HG02610 (cell line): ENCODE results near the gene SSTR5.
"Not testable (repeated sequence)": the region's sequence is repeated elsewhere in the genome, so short reads cannot be mapped to it uniquely, and the experiment has no call there.

Experiments used
- ATAC-seq: cut with Tn5 transposase; IDR thresholded peaks from one replicate; pipeline ENCODE4 v1.9.1; 2021; ENCODE audit warnings: mild to moderate bottlenecking, moderate library complexity; ENCODE audit not compliant: unreplicated experiment

The SSTR5 gene

DNA sequence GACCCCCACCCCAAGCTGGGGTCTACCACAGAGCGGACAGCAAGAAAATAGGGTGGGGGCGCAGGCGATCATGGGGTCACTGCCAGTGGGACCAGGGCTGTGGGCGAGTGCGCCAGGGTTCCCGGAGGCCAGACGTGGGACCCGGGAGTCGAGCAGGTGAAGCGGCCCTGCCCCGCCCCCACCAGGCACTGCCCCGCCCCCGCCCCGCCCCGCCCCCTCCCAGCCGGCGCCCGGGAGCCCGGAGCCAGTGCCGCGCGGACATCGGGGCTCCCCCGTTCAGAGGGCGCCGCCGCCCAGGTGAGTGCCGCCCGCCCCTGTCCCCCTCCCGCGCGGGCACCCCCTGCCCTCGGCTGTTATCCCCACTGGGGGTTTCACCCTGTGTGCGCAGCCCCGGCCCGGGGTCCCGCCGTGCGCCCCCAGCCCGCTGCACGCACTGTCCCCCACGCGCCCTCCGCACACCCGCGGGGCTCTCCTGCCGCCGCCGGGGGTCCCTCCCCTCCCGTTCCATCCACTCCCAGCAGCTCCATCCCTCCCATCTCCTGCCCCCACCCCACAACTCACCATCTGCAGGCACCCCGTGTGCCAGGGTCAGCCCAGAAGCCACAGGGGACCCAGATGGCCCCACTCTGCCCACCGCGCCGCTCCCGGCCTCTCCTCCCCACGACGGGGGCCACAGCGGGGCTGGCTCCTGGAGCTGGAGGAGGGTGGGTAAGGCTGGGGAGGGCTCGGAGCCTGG lies at the start of gene SSTR5:
Gene SSTR5 (plus strand): TSS at position 222 of the 736 bp plus-strand sequence. CDS start 6,122 bp downstream, outside the sequence.
- ATAC-seq, result no peak

DNA sequence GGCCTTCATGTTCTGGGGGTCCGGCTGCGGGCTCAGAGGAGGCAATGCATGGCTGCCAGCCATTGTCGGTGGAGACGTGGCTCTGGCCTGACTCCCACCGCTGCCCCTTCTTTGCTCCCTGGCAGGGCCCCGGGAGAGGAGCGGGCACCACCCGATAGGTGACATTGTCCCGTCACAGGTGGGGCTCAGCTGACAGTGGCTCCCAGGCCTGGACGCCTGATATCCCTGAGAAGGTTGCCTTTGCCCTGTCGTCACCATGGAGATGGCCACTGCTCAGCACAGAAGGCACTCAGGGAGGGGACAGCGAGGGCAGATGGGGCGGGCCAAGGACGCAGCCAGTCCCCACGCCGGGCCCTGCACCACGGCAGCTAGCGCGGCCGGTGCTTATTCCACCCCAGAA lies 48.4 kb upstream of the SSTR5 start:
- no peak for ATAC-seq

DNA sequence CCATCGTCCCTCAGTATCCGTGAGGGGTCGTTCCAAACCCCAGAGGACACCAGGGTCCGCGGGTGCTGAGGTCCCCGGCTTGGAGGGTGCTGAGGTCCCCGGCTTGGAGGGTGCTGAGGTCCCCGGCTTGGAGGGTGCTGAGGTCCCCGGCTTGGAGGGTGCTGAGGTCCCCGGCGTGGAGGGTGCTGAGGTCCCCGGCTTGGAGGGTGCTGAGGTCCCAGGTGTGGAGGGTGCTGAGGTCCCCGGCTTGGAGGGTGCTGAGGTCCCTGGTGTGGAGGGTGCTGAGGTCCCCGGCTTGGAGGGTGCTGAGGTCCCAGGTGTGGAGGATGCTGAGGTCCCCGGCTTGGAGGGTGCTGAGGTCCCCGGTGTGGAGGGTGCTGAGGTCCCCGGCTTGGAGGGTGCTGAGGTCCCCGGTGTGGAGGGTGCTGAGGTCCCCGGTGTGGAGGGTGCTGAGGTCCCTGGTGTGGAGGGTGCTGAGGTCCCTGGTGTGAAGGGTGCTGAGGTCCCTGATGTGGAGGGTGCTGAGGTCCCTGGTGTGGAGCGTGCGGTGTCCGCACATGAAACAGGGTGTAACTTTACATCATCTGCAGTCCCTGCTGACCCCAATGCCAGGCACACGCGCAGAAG lies 47.3 kb upstream of the SSTR5 start:
- not testable (repeated sequence) for ATAC-seq

DNA sequence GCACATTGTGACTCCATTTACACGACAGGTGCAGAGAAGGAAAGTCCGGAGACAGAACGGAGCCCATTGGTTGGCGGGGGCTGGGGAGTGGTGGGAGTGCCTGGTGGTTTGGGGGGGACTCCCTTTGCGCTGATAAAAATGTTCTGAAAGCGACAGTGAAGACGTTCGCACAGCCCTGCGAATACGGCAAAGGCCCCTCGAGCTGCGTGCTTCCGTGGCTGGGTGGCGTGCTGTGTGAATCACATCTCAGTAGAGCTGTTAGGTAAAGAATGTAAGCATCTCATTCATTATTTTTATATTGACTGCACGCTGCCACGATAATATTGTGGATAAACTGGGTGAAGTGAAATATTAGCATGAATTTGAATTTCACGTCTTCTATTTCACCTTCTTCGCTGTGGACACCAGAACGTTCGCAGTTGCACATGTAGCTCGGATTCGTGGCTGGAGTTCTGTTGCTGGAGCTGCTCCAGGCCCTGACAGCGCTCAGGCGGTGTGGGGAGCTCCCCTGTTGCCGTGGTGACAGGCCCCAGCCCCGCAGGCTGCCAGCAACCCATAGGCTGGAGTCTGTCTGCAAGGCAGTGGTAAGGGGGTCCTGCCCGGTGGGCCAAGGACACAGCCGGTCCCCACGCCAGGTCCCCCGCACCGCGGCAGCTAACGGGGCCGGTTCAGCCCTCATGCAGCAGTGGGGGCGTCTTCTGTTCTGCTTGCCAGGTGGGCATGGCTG lies 46.3 kb upstream of the SSTR5 start:
- no peak for ATAC-seq

DNA sequence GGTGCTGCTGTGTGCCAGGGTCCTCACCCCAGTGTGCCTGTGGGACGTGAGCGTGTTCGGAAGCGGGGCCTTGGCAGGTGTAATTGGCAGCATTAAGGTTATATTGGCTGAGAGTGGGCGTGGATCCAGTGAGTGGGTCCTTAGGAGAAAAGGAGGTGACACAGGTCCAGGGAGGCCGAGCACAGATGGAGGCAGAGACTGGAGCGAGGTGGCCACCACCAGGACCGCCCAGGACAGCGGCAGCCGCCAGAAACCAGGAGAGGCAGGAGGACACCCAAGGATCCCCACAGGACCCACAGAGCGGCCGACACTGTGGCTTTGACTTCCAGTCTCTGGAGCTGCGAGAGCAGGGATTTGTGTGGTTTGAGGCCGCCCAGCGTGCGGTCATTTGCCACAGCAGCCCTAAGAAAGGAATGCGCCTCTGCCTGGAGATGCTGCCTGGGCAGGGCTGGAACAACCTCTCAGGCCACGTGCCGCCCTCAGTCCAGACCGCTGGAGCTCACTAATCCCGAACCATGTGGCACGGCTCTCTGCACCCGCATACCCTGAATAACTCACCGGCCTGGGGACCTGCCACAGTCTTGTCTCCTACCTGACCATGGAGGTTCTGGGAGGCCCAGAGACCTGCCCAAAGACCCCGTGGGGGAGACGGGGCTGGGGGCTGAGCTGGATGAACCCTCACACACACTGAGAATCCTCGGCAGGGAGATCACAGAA lies 45.6 kb upstream of the SSTR5 start:
- no peak for ATAC-seq

DNA sequence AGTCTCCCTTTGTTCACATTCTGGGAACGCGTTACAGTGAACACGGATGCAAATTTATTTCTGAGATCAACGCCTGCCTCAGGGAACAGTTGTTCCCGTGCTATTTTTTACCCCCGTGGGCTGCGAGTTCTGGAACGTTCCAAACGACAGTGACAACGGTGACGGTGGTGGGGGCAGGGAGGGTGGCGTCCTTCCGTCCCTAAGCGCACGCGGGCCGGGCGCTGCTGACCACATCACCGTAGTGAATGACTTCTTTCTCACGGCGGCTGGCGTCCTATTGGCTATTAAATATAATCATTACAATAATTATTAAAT lies 45.1 kb upstream of the SSTR5 start:
- no peak for ATAC-seq

DNA sequence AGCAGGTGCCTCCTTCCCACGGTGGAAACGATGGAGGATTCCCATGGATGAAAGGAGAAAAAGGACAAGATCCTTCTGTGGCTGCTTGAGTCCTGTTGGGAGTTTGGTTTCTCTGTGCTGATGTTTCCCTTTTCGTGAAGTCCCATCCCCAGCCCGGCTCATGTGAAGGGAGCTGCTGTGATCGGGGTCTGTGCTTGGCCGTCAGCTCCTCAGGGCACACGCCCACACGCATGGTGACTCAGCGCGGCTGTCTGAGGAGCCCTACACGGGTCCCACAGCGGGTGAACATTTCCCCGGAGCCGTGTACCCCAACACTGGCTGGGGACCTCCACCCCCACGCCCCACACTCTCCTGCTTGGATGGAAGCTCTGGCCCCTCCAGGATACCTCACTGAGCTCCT lies 44.5 kb upstream of the SSTR5 start:
- no peak for ATAC-seq

DNA sequence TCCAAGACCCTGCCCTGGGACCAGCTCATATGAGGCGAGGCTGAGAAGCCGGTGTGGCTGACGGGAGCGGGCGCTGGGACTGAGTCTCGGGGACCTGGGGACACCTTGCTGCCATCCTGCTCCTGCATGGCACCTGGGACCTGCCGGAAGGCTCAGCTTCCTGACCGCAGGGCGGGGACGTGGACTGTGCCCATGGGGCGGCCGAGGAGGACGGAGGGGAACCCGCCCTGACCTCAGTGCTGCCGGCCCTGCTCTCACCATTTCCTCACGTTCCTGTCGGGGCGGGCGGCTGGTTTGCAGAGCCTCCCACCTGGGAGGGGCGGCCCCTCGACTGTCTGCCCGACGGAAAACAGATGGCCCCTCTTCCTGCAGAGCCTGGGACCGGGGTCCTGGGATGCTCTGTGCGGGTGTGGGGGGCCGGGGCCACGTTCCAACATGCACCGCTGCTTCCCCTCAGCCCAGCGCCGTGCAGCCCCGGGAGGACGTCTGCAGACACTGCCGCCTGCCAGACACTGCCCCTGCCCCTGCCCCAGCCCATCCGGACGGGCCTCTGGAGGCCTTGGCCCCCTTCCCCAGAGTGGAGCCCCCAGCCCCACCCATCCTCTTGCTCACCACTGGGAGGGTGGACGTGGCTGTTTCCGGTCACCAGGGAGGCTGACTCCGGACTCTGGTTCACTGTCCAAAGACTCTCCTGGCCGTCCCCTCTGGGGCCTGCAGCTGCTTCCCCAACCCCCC lies 43.9 kb upstream of the SSTR5 start:
- no peak for ATAC-seq

DNA sequence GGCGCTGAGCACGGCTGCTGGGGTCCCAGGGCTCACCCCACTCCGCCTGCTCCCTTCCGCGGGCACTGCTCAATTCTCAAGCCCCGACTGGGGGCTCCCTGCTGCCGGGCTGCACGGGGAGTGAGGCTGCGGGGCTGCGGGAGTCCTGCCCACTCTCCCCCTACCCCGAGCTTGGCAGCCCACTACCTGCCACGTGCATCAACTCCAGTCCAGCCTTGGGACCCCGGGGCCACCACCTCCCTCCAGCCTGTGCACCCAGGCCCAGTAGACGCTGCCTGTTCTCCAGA lies 43.3 kb upstream of the SSTR5 start:
- no peak for ATAC-seq

DNA sequence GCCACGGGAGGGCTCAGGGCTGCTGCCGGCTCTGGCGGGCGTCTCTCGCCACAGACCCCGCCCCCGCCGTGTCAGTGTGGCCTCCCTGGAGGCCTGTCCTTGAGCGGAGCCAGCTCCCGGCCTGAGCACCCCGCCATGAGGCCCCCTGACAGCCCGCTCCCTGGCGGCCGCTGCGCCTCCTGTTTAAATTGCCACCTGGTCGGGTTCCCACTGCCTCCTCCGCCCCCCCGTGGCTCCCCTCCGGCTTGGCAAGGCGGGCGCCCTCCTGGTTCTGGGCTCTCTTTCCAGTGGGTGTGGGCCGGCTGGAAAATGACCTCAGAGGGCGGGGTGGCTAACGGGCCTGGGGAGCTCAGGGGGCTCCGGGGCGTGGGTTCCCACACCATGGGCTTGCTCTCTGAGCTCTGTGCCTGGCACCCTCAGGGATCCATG lies 42.1 kb upstream of the SSTR5 start:
- no peak for ATAC-seq

DNA sequence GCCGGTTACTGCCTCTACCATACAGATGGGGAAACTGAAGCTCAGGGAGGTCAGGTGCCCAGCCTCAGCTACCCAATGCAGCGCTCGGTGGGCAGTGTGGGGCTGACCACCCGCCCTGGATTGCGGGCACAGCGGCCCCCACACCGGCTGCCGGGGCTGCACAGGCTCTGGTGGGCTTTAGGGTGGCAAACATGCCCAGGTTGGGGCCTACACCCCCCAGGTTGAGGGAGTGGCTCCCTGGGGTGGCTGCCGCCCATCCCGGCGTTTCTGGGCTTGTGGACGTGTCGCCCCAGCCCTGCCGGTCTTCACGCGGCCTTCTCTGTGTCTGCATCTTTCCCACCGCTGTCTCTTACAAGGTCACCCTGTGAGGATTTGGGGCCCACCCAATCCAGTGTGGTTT lies 40.9 kb upstream of the SSTR5 start:
- ATAC-seq, result no peak

DNA sequence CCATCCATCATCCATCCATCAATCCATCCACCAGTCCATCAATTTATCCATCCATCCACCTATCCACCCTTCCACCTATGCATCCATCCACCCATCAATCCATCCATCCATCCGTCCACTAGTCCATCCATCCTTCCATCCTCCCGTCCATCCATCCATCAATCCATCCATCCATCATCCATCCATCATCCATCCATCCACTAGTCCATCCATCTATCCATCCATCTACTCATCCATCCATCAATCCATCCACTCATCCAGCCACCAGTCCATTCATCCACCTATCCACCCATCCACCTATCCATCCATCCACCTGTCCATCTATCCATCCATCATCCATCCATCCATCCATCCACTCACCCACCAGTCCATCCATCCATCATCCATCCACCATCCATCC lies 39.9 kb upstream of the SSTR5 start:
- no peak for ATAC-seq

DNA sequence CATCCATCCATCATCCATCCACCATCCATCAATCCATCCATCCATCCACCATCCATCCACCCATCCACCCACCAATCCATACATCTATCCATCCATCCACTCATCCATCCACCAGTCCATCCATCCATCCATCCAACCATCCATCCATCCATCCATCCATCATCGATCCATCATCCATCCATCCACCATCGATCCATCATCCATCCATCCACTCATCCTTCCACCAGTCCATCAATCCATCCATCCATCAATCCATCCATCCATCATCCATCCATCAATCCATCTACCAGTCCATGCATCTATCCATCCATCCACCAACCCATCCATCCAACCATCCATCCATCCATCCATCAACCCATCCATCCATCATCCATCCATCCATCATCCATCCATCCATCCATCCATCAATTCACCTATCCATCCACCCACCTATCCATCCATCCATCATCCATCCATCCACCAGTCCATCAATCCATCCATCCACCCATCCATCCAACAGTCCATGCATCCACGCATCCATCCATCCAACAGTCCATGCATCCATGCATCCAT lies 39.3 kb upstream of the SSTR5 start:
- ATAC-seq, result no peak

DNA sequence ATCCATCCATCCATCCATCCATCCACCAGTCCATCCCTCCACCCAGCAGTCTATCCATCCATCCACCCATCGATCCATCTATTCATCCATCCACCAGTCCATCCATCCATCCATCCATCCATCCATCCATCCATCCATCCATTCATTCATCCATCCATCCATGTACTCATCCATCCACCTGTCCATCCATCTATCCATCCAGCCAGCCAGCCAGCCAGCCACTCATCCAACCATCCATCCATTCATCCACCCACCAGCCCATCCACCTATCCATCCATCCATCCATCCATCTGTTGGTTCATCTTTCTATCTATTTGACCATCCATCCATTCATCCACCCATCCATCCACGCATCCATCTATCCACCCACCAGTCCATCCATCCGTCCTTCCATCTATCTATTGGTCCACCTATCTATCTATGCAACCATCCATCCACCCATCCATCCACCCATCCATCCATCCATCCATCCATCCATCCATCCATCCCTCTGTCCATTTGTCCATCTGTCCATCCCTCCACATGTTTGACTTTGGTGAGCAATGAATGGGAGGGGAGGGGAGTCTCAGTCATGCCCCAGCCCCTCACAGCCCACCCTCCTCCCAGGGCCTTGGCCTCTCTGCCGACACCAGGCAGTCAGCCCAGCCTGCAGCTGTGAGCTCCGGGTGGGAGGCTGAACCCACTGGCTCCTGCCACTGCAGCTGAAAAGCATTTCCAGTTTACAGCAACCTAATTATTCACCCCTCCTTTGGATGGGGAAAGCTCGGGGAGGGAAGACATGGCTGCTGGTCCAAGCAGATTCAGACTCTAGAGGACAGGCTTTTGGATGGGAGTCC lies 38.1 kb upstream of the SSTR5 start:
- no peak for ATAC-seq

DNA sequence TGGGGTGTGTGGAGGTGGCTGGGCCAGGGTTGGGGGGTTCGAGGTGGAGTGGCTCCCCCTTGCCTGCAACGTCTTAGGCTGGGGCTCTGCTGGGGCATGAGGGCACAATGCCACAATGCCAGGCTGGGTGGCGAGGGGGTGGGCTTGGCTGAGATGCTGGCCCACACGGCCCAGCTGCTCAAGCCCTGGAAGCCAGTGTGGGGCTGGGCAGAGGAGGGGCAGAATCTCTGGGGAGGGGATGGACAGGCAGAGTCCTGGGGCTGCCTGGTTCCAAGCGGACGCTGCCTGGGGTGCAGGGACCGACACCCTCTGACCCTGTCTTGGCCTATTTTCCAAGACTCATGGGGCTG lies 37.5 kb upstream of the SSTR5 start:
- ATAC-seq, result no peak

DNA sequence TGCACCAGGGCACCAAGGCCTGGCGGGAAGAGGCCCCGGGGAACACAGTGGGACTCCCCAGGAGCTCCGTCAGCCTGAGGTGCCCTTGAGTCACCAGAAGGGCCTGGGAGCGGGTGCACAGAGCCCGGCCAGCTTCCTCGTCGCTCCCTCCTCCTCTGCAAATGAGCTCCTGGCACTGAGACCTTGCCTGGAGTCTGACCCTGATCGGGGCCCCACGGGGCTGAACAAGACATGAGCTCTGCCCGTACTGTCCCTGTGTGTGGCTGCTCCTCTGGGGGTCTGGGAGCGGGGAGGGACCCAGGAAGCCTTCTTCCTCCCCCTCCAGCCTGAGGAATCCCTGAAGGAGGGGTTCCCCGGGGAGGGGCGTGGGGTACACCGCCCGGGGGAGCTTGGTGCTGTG lies 36.4 kb upstream of the SSTR5 start:
- no peak for ATAC-seq

DNA sequence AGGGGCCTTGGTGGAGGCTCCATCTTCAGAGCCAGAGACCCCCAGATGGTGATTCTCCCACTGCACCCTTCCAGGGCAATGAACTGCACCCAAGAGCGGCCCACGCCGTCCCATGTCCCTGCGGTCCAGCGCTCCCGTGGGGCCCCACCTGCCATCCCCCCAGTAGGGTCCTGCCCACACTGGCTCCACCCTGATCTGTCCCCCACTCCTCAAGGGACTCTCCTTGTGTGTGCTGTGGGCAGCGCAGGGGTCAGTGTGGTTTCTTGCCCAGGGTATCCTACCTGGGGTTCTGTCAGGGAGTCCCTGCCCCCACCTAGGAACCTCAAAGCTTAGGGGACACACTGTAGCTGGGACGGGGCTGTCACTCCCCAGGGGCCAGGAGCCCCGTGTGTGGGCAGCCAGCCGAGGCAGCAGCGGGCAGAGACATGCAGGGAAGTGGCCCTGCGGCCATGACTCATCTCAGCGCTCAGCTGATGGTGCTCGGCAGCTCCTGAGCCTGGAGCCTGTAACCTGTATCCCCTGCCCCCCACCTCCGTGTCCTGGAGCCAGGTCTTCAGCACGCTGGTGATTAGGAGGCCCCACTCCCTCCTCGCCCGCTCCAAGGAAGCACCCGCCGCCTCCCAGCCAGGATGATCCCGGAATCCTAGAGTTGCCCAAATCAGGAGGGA lies 35.7 kb upstream of the SSTR5 start:
- no peak for ATAC-seq

DNA sequence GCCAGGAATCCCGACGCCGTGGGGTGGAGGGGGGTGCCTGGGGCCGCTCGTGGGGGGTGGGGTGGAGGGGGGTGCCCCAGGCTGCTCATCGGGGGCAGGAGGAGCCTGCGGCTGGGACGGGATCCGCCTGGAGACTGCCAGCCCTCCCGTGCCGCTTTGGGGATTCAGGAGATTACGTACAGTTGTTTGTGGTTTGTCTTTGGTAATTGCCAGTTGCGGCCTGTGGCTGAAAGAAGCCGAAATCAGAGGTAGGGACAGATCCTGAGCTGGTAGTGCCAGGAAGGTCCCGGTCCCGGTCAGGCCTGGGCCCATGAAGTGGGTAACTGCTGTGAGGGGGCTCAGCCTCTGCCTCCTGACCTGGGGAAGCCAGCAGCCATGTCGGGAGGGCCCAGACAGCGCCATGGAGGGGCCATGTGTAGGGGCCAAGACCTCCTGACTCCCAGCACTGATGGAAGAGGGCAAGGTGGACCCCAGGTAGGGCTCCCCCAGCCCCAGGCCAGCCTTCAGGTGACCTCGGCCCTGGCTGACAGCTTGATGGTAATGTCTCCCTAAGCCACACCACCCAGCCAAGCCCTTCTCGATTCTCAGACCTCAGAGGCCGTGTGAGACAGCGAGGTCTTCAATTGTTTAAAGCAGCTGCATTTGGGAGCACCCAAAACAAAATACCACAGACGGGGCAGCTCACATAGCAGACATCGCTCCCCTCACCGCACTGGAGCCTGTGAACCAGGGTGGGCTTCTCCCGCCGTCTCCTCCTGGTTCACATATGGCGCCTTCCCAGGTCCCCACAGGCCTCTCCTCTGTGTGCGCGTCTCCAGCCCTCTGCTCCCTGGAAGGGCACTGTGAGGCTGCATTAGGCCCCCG lies 34.9 kb upstream of the SSTR5 start:
- no peak for ATAC-seq

DNA sequence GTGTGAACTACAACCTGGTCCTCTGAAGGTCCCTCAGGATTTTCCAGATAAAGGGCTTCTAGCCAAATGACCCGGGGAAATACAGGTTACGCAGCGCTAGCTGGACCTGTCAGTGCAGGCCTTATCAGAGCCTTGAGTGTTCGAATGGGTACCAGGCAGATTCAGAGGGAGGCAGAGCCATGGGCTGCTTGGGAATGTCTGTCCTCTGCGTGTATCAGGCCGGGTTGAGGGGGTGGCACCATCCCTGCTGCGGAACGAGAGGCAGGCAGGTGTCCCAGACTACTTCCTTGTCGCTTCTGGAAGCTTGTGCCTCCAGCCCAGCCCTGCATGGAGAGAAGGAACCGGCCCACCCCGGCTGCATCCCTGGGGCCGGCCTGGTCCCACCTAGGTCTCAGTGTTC lies 33.6 kb upstream of the SSTR5 start:
- no peak for ATAC-seq
